Keratinocyte (primary cell): ENCODE measurements around the gene ARHGEF16. TPM values are rescaled to one million over a fixed set of nuclear protein-coding genes. Genes with fewer than 3 reads are reported as not detected.

Source experiments
- DNase-seq: peaks from one replicate; pipeline ENCODE4 v3.0.0-alpha.2; 2011; ENCODE audit warnings: low read depth, missing footprints, low spot score
- FAIRE-seq: peaks from 2 replicates; lab custom pipeline; 2011; peaks lifted over from hg19 to GRCh38; lab: Jason Lieb, UNC
- H2AFZ ChIP-seq: 2 replicates; pipeline ENCODE4 v1.6.0; 2012; ENCODE audit warnings: low read length, control low read depth, inconsistent platforms; ENCODE audit not compliant: control insufficient read depth
- H3K27ac ChIP-seq: 2 replicates; pipeline ENCODE4 v1.5.1; 2011; ENCODE audit warnings: low read length; ENCODE audit not compliant: control insufficient read depth, insufficient read depth
- H3K27me3 ChIP-seq: 3 replicates; pipeline ENCODE4 v1.6.0; 2011; ENCODE audit warnings: low read length; ENCODE audit not compliant: control insufficient read depth, insufficient read depth; ENCODE audit errors: extremely low read depth
- H3K36me3 ChIP-seq, 2 experiments: 2 replicates in 1 of 2; 3 replicates in 1 of 2; pipeline ENCODE4 v1.5.1; 2011; ENCODE audit warnings: low read length in 2 of 2, mild to moderate bottlenecking in 1 of 2; ENCODE audit not compliant: control insufficient read depth in 2 of 2, insufficient read depth in 2 of 2; ENCODE audit errors: extremely low read depth in 1 of 2
- H3K4me1 ChIP-seq: 3 replicates; pipeline ENCODE4 v1.5.1; 2011; ENCODE audit warnings: low read length; ENCODE audit not compliant: control insufficient read depth, insufficient read depth; ENCODE audit errors: extremely low read depth
- H3K4me2 ChIP-seq: 3 replicates; pipeline ENCODE4 v1.6.0; 2011; ENCODE audit warnings: low read depth, low read length; ENCODE audit not compliant: control insufficient read depth, insufficient read depth; ENCODE audit errors: extremely low read depth
- H3K4me3 ChIP-seq, 3 experiments: fragments of 200-600 bp in 1 of 3; sonication (generic) in 1 of 3; 2 replicates in 2 of 3; 3 replicates in 1 of 3; pipeline ENCODE4 v1.5.1; 2011 to 2016; ENCODE audit warnings: low read length in 3 of 3, mild to moderate bottlenecking in 3 of 3, control low read depth in 2 of 3, inconsistent platforms in 1 of 3, low read depth in 1 of 3, mixed read lengths in 1 of 3, mixed run types in 1 of 3, moderate library complexity in 1 of 3; ENCODE audit not compliant: control insufficient read depth in 2 of 3, insufficient read depth in 2 of 3; ENCODE audit errors: extremely low read depth in 1 of 3
- H3K79me2 ChIP-seq: 2 replicates; pipeline ENCODE4 v1.6.0; 2012; ENCODE audit warnings: low read length; ENCODE audit not compliant: control insufficient read depth, insufficient read depth
- H3K9ac ChIP-seq: 3 replicates; pipeline ENCODE4 v1.6.0; 2011; ENCODE audit warnings: low read length; ENCODE audit not compliant: control insufficient read depth, insufficient read depth; ENCODE audit errors: extremely low read depth
- H3K9me1 ChIP-seq: 3 replicates; pipeline ENCODE4 v1.6.0; 2011; ENCODE audit warnings: low read length; ENCODE audit not compliant: control insufficient read depth, insufficient read depth; ENCODE audit errors: extremely low read depth
- H3K9me3 ChIP-seq: 2 replicates; pipeline ENCODE4 v1.5.1; 2012; ENCODE audit warnings: low read depth, low read length; ENCODE audit not compliant: control insufficient read depth
- H4K20me1 ChIP-seq: 3 replicates; pipeline ENCODE4 v1.6.0; 2011; ENCODE audit warnings: low read length; ENCODE audit not compliant: control insufficient read depth, insufficient read depth; ENCODE audit errors: extremely low read depth
- EZH2 ChIP-seq: IDR thresholded peaks from one replicate; pipeline ENCODE4 v1.6.1; 2012; ENCODE audit warnings: inconsistent platforms, mild to moderate bottlenecking, low read length, moderate library complexity
- dilution Hi-C: fragments of 300-500 bp; cut with MboI; formaldehyde crosslinking; loops from one replicate; pipeline ENCODE4 v1.7.0; 2020; ENCODE audit warnings: low sequenced_read_pairs; ENCODE audit not compliant: extremely low pct_ligation_motif_present
- polyA plus RNA-seq, 5 experiments: library from polyadenylated mRNA; depleted of rRNA in 3 of 5; stranded (reverse) in 3 of 5; stranded (forward) in 1 of 5; unstranded in 1 of 5; fragments of >200 nt; gene quantifications; 1 replicate in 1 of 5; 2 replicates in 3 of 5; 3 replicates in 1 of 5; pipeline versions ENCODE4 v1.2.1 to v1.2.3, GENCODE V29; 2011 to 2012; ENCODE audit warnings: missing spikeins in 2 of 5, low read depth in 1 of 5, low replicate concordance in 1 of 5
- TF ChIP-seq, protein P1 (sequence below), 3 experiments: IDR thresholded peaks in 1 of 3; conservative IDR thresholded peaks in 1 of 3; optimal IDR thresholded peaks in 1 of 3; 2 replicates in 2 of 3; 3 replicates in 1 of 3; pipeline versions ENCODE3 to v1.5.1; 2011; ENCODE audit warnings: low read length in 3 of 3, mild to moderate bottlenecking in 3 of 3, moderate library complexity in 2 of 3, control low read depth in 1 of 3, inconsistent platforms in 1 of 3; ENCODE audit not compliant: insufficient read depth in 2 of 3; ENCODE audit errors: extremely low read depth in 1 of 3

The ARHGEF16 gene
- polyA plus RNA-seq, 1 donor (not counting 4 experiments of a cell fraction or from before 2014, with no cell fraction given) = 6.2 TPM

DNA sequence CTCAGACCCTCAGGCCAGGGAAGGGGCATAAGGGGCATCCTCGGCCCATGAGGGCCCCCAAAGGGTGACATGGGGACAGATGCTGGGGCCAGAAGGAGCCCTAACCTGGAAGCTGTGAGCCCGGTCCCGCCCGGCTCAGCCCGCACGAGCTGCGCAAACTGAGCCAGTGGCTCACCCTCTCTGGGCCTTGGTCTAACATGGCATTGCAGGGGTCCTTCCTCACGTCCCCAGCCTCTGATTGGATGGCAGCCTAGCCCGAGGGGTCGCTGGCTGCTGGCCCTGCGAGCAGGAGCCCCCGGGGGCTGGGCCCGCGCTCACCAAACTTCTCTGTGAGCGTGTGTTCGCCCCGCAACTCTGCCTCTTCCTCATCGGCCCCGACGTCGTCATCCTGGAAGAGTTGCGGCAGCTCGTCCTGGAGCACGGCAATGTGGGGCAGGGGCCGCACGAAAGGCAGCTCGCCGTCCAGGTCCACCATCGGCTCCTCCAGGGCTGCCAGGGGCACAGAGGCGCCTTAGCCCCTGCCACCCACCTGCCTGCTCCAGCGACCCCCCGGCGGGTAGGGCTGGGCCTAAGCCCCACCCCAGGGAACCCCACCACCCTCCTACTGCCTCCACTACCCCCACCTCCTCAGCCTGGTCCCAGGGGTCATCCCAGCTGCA is 54.4 kb downstream of the ARHGEF16 start:
- dilution Hi-C loops = no loop called here
- Histone ChIP-seq H3K9me3 (no peaks in the 10 kb centered on the region), H2AFZ (no peak overlapping the region), H3K9ac (no peak overlapping the region), H3K36me3 (no peaks in the 10 kb centered on the region), H3K9me1 (no peaks in the 10 kb centered on the region), H3K4me2 (no peak overlapping the region), H3K79me2 (no peaks in the 10 kb centered on the region), H3K27ac (no peak overlapping the region), H3K4me1 (peaks cover 6% of the 10 kb centered on the region), H3K4me3 (no peak overlapping the region), H4K20me1 (no peaks in the 10 kb centered on the region), H3K27me3 (peaks cover 11% of the 10 kb centered on the region)
- FAIRE-seq = no peak
- DNase-seq = no peak
- TF ChIP-seq, protein P1, sequence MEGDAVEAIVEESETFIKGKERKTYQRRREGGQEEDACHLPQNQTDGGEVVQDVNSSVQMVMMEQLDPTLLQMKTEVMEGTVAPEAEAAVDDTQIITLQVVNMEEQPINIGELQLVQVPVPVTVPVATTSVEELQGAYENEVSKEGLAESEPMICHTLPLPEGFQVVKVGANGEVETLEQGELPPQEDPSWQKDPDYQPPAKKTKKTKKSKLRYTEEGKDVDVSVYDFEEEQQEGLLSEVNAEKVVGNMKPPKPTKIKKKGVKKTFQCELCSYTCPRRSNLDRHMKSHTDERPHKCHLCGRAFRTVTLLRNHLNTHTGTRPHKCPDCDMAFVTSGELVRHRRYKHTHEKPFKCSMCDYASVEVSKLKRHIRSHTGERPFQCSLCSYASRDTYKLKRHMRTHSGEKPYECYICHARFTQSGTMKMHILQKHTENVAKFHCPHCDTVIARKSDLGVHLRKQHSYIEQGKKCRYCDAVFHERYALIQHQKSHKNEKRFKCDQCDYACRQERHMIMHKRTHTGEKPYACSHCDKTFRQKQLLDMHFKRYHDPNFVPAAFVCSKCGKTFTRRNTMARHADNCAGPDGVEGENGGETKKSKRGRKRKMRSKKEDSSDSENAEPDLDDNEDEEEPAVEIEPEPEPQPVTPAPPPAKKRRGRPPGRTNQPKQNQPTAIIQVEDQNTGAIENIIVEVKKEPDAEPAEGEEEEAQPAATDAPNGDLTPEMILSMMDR (optimal IDR thresholded peaks at IDR 0.05 in 1 of 3, IDR thresholded peaks at IDR 0.05 in 1 of 3, conservative IDR thresholded peaks at IDR 0.05 in 1 of 3; ENCODE audit: extremely low read depth in 1 of 3, insufficient read depth in 2 of 3, low read length in 3 of 3) = no peak
- TF ChIP-seq EZH2 = no peak

DNA sequence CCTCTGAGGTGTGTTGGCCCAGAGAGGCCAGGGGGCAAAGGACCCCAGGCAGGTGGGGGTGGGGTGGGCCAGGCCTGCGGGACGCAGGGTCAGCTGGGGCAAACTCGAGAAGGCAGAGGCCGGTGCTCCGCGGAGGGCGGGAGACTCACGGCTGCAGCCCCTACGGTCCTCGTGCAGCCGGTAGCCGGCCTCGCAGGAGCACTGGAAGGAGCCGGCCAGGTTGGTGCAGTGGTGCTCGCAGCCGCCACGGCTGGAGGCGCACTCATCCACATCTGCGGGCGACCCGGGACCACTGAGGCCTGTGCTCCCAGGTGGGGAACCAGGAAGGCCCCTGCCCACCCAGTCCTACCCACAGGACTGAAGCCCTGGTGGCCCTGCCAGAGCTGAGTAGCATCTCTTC is 55.3 kb downstream of the ARHGEF16 start:
- H3K36me3 ChIP-seq = no peaks in the 10 kb centered on the region
- dilution Hi-C loops = no loop called here
- H3K4me1 ChIP-seq = no peaks in the 10 kb centered on the region
- H2AFZ ChIP-seq = no peak overlapping the region
- DNase-seq = no peak
- no peak overlapping the region for H3K4me3 ChIP-seq
- H3K27me3 ChIP-seq = peaks cover 11% of the 10 kb centered on the region
- no peaks in the 10 kb centered on the region for H4K20me1 ChIP-seq
- TF ChIP-seq, protein P1 (optimal IDR thresholded peaks at IDR 0.05 in 1 of 3, IDR thresholded peaks at IDR 0.05 in 1 of 3, conservative IDR thresholded peaks at IDR 0.05 in 1 of 3; ENCODE audit: extremely low read depth in 1 of 3, insufficient read depth in 2 of 3, low read length in 3 of 3) = no peak
- TF ChIP-seq EZH2 = no peak
- H3K9me3 ChIP-seq = no peaks in the 10 kb centered on the region
- no peaks in the 10 kb centered on the region for H3K9me1 ChIP-seq
- H3K4me2 ChIP-seq = no peak overlapping the region
- no peaks in the 10 kb centered on the region for H3K79me2 ChIP-seq
- H3K27ac ChIP-seq = no peak overlapping the region
- FAIRE-seq = no peak
- no peak overlapping the region for H3K9ac ChIP-seq
